Measurements from ENCODE around the gene IZUMO1. TPM values are rescaled to one million over a fixed set of nuclear protein-coding genes. Genes with fewer than 3 reads are reported as not detected.

The IZUMO1 gene
- total and polyA plus RNA-seq, 2 of the 8 experiments (the other 6 are each of a cell fraction or from before 2014, with no cell fraction given): 0.33 to 1.8 TPM

- H4K5ac ChIP-seq (ENCODE audit: insufficient read length, low read depth, low read length): no peak overlapping the region
- no peaks in the 10 kb centered on the region for H3K36me3 ChIP-seq (ENCODE audit: control insufficient read depth in 2 of 4, insufficient read depth in 4 of 4, low read length in 3 of 4)
- no peak overlapping the region for H3K56ac ChIP-seq (replicated peaks; ENCODE audit: insufficient read length, low read depth, low read length)
- no peaks in the 10 kb centered on the region for H4K20me1 ChIP-seq (replicated peaks in 1 of 2; ENCODE audit: control insufficient read depth in 1 of 2, insufficient read depth in 2 of 2, low read length in 2 of 2)
- H2AFZ ChIP-seq (ENCODE audit: low read length): no peak overlapping the region
- H3K18ac ChIP-seq (ENCODE audit: extremely low read depth, low read length): no peak overlapping the region
- no peak overlapping the region for H3K23ac ChIP-seq (ENCODE audit: insufficient read length)
- 87% methylated on average over 16 of the region's 16 CpGs; no CpG with 5 or more reads in 1 of the 2 experiments for WGBS, 2 experiments (ENCODE audit: extremely low coverage in 1 of 2, insufficient coverage in 1 of 2, insufficient read length in 1 of 2, insufficient replicate concordance in 2 of 2, low coverage in 1 of 2, low lambda C conversion rate in 2 of 2, missing lambda C conversion rate in 1 of 2)
- no peak overlapping the region for H3K4me2 ChIP-seq (ENCODE audit: insufficient read depth in 1 of 2, low read depth in 2 of 2, low read length in 2 of 2)
- no peak overlapping the region for H4K8ac ChIP-seq (ENCODE audit: extremely low read depth, insufficient read depth, low read length)
- no peaks in the 10 kb centered on the region for H3K79me1 ChIP-seq (ENCODE audit: low read depth, low read length)
- H3K4me3 ChIP-seq (ENCODE audit: extremely low read depth in 1 of 4, insufficient read depth in 2 of 4, low read depth in 3 of 4, low read length in 4 of 4): no peak overlapping the region
- CTCF ChIA-PET (ENCODE audit: partially characterized antibody): interaction anchor here (1.5 to 2.0 kb wide), 4 partner anchors 9 to 75 kb away, joined by 3 to 6 read pairs (median 4); partner anchors contain the start of genes BCAT2 and HSD17B14
- H2BK12ac ChIP-seq (ENCODE audit: low read depth, low read length): 0 out of 2 replicates have a peak overlapping the region, but pooled peaks have one; percentile 39
- no peak overlapping the region for H2BK20ac ChIP-seq (ENCODE audit: low read length)
- POLR2A ChIA-PET (ENCODE audit: partially characterized antibody): interaction anchor here (0.5 to 4.7 kb wide), 4 partner anchors 8 to 22 kb away, joined by 7 to 39 read pairs (median 19); partner anchors contain the start of gene IZUMO1
- H3K4ac ChIP-seq (replicated peaks; ENCODE audit: insufficient read length, low read depth, low read length): no peak overlapping the region
- 0 out of 2 replicates have a peak overlapping the region, but pooled peaks have one; percentile 13 for H2AK5ac ChIP-seq (ENCODE audit: low read depth, low read length)
- H3K4me1 ChIP-seq (replicated peaks in 1 of 4; ENCODE audit: control insufficient read depth in 3 of 4, insufficient read depth in 4 of 4, low read length in 3 of 4): peaks cover 0 to 7% (median 4%) of the 10 kb centered on the region in 4 experiments; a peak in 5 of 7 replicates
- FAIRE-seq (no peak), DNase-seq (ENCODE audit: low read depth in 1 of 2, low spot score in 2 of 2) (no peak)
- H3K27me3 ChIP-seq (replicated peaks in 1 of 4; ENCODE audit: control insufficient read depth in 3 of 4, extremely low read depth in 1 of 4, insufficient read depth in 3 of 4, low read length in 3 of 4): no peaks in the 10 kb centered on the region
- no peaks in the 10 kb centered on the region for H3K9me3 ChIP-seq (ENCODE audit: insufficient read depth in 2 of 2, low read depth in 1 of 2, low read length in 1 of 2)
- H3K23me2 ChIP-seq (ENCODE audit: low read depth, low read length): no peaks in the 10 kb centered on the region
- H3K27ac ChIP-seq (ENCODE audit: low read depth, low read length): no peak overlapping the region
- no peak overlapping the region for H2BK15ac ChIP-seq (ENCODE audit: low read length)
- no peak overlapping the region for H2BK120ac ChIP-seq (replicated peaks; ENCODE audit: low read depth, low read length)
- H3K9ac ChIP-seq (replicated peaks in 1 of 4; ENCODE audit: extremely low read depth in 1 of 4, low read depth in 3 of 4, low read length in 3 of 4): no peak overlapping the region
- H3K79me2 ChIP-seq (ENCODE audit: control insufficient read depth in 1 of 2, insufficient read depth in 2 of 2, low read length in 2 of 2): no peaks in the 10 kb centered on the region
- H3K14ac ChIP-seq (ENCODE audit: insufficient read length): no peak overlapping the region
- no peak for TF ChIP-seq TAF1 (IDR thresholded peaks at IDR 0.05; ENCODE audit: low read depth, low read length)
- TF ChIP-seq CHD1 (IDR thresholded peaks at IDR 0.05; ENCODE audit: low read depth, low read length): no peak
- no peak for TF ChIP-seq TBP (IDR thresholded peaks at IDR 0.05; ENCODE audit: low read depth, low read length)
- no peak overlapping the region for H2BK5ac ChIP-seq (ENCODE audit: low read depth, low read length)
- no peak overlapping the region for H4K91ac ChIP-seq (replicated peaks; ENCODE audit: insufficient read length, low read length)
These were observed 13.9 kb upstream of the IZUMO1 start for GRCh38 chr19:48760504-48761205.
